Measurements from ENCODE around the gene BLOC1S4.

Gene BLOC1S4

DNA sequence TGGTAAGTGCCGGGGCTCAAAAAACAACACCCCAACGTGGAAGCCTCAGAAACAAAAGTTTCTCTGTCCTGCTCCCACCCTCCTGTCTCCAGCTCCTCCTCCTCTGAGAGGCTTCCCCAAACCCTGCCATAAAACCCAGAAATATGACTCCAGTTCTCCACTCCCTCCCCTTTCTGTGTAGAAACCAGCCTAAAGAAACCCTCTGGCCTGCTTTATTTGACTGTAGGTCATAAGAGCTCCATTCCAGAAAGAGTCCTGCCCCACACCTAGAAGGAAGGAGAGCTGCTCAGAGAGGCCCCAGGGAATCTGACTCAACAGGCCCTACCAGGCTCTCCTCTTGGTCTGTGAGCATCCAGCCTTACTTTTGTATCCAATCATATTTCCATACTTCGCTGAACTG, 23.2 kb upstream of the BLOC1S4 start:
- no peak for DNase-seq (ENCODE audit: low spot score)
- TF ChIP-seq, protein P1, sequence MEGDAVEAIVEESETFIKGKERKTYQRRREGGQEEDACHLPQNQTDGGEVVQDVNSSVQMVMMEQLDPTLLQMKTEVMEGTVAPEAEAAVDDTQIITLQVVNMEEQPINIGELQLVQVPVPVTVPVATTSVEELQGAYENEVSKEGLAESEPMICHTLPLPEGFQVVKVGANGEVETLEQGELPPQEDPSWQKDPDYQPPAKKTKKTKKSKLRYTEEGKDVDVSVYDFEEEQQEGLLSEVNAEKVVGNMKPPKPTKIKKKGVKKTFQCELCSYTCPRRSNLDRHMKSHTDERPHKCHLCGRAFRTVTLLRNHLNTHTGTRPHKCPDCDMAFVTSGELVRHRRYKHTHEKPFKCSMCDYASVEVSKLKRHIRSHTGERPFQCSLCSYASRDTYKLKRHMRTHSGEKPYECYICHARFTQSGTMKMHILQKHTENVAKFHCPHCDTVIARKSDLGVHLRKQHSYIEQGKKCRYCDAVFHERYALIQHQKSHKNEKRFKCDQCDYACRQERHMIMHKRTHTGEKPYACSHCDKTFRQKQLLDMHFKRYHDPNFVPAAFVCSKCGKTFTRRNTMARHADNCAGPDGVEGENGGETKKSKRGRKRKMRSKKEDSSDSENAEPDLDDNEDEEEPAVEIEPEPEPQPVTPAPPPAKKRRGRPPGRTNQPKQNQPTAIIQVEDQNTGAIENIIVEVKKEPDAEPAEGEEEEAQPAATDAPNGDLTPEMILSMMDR (IDR thresholded peaks at IDR 0.05; ENCODE audit: extremely low read depth, insufficient read depth, missing control alignments): no peak

GRCh38 chr4:6693231-6694176, 22.5 kb upstream of the BLOC1S4 start, which contains the start of gene S100P:
TSS of gene S100P (plus strand) at chr4:6693878. CDS start at chr4:6693933, 55 bp downstream.
- no peak for DNase-seq (ENCODE audit: low spot score)
- TF ChIP-seq, protein P1 (IDR thresholded peaks at IDR 0.05; ENCODE audit: extremely low read depth, insufficient read depth, missing control alignments): no peak
- in situ Hi-C loops (cut with MboI; ENCODE audit: low pct_unique_long_range_greater_than_20kb, low sequenced_read_pairs, unreplicated experiment): no loop called here

More for the DNA sequence above, 23.2 kb upstream of the BLOC1S4 start:
- in situ Hi-C loops (cut with MboI; ENCODE audit: low pct_unique_long_range_greater_than_20kb, low sequenced_read_pairs, unreplicated experiment): no loop called here

GRCh38 chr4:6694177-6694901, 21.6 kb upstream of the BLOC1S4 start:
- TF ChIP-seq, protein P1 (IDR thresholded peaks at IDR 0.05; ENCODE audit: extremely low read depth, insufficient read depth, missing control alignments): no peak
- DNase-seq (ENCODE audit: low spot score): no peak
- in situ Hi-C loops (cut with MboI; ENCODE audit: low pct_unique_long_range_greater_than_20kb, low sequenced_read_pairs, unreplicated experiment): no loop called here

DNA sequence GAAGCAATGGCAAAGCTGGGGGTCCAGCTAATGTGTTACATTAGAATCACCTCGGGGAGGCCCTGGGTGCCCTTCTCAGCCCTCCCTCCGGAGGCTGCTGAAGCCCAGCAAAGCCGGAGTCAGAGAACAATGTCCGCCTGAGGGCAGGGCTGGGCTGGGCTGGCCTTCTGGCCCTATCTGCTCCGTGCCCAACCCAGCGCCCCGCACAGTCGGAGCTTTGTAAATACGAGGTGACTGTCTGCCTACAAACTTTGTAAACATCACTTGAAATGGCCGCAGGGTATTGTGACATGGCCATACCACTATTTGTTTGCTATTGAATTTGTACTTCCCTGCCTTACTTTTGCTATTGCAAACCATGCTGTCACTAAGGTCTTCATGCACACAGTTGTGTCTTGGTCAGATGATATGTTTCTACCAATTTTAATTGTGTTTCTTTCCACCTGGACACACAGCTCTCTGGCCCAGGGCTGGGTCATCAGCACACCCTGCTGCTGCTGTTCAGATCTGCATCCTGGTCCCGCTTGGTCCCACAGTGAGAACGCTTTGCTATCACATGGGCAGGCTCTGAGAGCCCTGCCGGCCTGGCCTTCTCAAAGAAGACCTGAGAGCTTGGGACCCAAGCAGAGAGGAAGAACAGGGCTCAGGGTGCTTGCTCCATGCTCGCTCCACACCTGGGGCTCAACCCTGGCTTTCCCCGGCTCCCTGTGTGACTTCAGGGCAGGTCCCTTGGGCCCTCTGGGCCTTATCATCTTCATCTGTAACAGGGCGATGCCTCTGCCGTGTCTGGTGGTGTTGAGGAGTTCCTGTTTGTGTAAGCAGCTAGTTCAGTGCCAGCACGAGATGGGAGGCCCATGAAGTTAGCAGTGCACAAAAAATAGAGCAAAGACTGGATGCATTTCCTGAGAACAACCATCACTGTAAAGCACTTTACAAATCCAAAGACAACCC, 20.0 kb upstream of the BLOC1S4 start:
- TF ChIP-seq, protein P1 (IDR thresholded peaks at IDR 0.05; ENCODE audit: extremely low read depth, insufficient read depth, missing control alignments): no peak
- in situ Hi-C loops (cut with MboI; ENCODE audit: low pct_unique_long_range_greater_than_20kb, low sequenced_read_pairs, unreplicated experiment): no loop called here
- DNase-seq (ENCODE audit: low spot score): no peak

DNA sequence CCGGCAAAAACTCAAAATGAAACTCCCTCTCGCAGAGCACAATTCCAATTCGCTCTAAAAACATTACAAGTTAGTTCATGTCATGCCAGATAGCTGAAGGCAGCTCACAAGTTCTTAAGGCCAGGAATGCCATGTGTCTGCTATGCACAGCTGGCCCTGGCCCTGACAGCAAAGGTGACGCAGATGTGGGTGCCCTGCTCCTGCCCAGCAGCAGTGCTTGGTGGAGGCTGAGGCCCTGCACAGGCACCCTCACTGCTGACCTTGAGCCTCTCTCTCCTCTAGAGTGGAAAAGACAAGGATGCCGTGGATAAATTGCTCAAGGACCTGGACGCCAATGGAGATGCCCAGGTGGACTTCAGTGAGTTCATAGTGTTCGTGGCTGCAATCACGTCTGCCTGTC, 19.4 kb upstream of the BLOC1S4 start:
- in situ Hi-C loops (cut with MboI; ENCODE audit: low pct_unique_long_range_greater_than_20kb, low sequenced_read_pairs, unreplicated experiment): no loop called here
- TF ChIP-seq, protein P1 (IDR thresholded peaks at IDR 0.05; ENCODE audit: extremely low read depth, insufficient read depth, missing control alignments): no peak
- DNase-seq (ENCODE audit: low spot score): no peak

GRCh38 chr4:6697131-6697530, 18.8 kb upstream of the BLOC1S4 start:
- DNase-seq (ENCODE audit: low spot score): no peak
- in situ Hi-C loops (cut with MboI; ENCODE audit: low pct_unique_long_range_greater_than_20kb, low sequenced_read_pairs, unreplicated experiment): no loop called here
- TF ChIP-seq, protein P1 (IDR thresholded peaks at IDR 0.05; ENCODE audit: extremely low read depth, insufficient read depth, missing control alignments): no peak

Measured in GM13977 (cell line).